Psoas muscle (tissue), 8 donors: ENCODE results near the gene SRGAP3. TPM values are rescaled to one million over a fixed set of nuclear protein-coding genes. Genes with fewer than 3 reads are reported as not detected.

Experiments used
- ATAC-seq, 4 donors: fragments of 200-7000 bp; cut with Tn5 transposase; one replicate each; pipeline ENCODE4 v1.9.1; 2020; ENCODE audit warnings: moderate library complexity in 3 of 4, mild to moderate bottlenecking in 2 of 4
- DNase-seq, 2 donors: peaks; one replicate each; pipeline ENCODE4 v3.0.0-alpha.2; 2020
- H3K27ac ChIP-seq: fragments of 200-600 bp; one replicate; pipeline ENCODE4 v1.8.0; 2022
- H3K27me3 ChIP-seq, 3 donors: fragments of 200-600 bp in 1 of 3; one replicate each; pipeline versions ENCODE4 v1.6.1 to v1.8.0; 2013 to 2022; ENCODE audit warnings: low read length in 2 of 3, mild to moderate bottlenecking in 2 of 3, moderate library complexity in 1 of 3; ENCODE audit not compliant: insufficient read depth in 3 of 3
- H3K36me3 ChIP-seq, 2 donors: fragments of 200-600 bp in 1 of 2; one replicate each; pipeline versions ENCODE4 v1.6.1 to v1.8.0; 2013 to 2022; ENCODE audit warnings: low read depth in 1 of 2, mild to moderate bottlenecking in 1 of 2, moderate library complexity in 1 of 2; ENCODE audit not compliant: insufficient read depth in 1 of 2
- H3K4me1 ChIP-seq: fragments of 200-600 bp; one replicate; pipeline ENCODE4 v1.8.0; 2022
- H3K4me3 ChIP-seq: fragments of 200-600 bp; one replicate; pipeline ENCODE4 v1.8.0; 2022; ENCODE audit warnings: mild to moderate bottlenecking
- H3K9me3 ChIP-seq: fragments of 200-600 bp; one replicate; pipeline ENCODE4 v1.8.0; 2022
- CTCF ChIP-seq: fragments of 200-600 bp; IDR thresholded peaks from one replicate; pipeline ENCODE4 v1.8.0; 2022; ENCODE audit warnings: antibody characterized with exemption
- WGBS, 3 donors: extraction: QIAGEN DNeasy Blood & Tissue Kit; methylation state at CpG; one replicate each; pipeline versions ENCODE4 v1.1.6 to v1.1.7; 2013; 5-methylcytosine and 5-hydroxymethylcytosine counted together
- intact Hi-C, 2 donors: fragments of 100-400 bp; cut with DNase I; formaldehyde crosslinking; loops; one replicate each; pipeline versions ENCODE4 v1.11.0 to v1.14.2; 2022
- polyA plus RNA-seq, 3 donors: library from polyadenylated mRNA; stranded (reverse); fragments of 200-250 nt; gene quantifications; one replicate each; pipeline ENCODE4 v1.2.3, GENCODE V29; 2013
- total RNA-seq, 4 donors: library from RNA; stranded (reverse); fragmentation: NEBNext Ultra II Directional in 2 of 4; extraction: Animal tissue kit (Norgen Biotek cat#: 25700) in 2 of 4; gene quantifications; one replicate each; pipeline versions ENCODE4 v1.2.1 to v1.2.4, GENCODE V29; 2021 to 2023
- donor health status: healthy with polysubstance abuse.
- donor health status: DM: no; HTN: no; CAD: no; lungs with moderate emphysema.
- donor health status: Bipolar disorder and iron deficiency.
- donor health status: healthy.
- donor health status: DM: yes; HTN: yes; CAD: no.
- donor health status: DM: no; HTN: no; CAD: no.
- donor health status: DM: no; HTN: no; CAD: no.
- donor health status: DM: yes; HTN: yes; CAD: no.

Gene SRGAP3
- total and polyA plus RNA-seq, 7 donors, result 0.77 to 7.6 (median 1.9) TPM

- 88 to 90% (median 89%) methylated on average over 18 of the region's 18 CpGs for WGBS, 3 donors
- no peak for ATAC-seq
Measured at GRCh38 chr3:9169956-9170850, 79.2 kb downstream of the SRGAP3 start.

GRCh38 chr3:9169326-9169725 lies 80.1 kb downstream of the SRGAP3 start:
- H3K9me3 ChIP-seq, result no peaks in the 10 kb centered on the region
- intact Hi-C loops, result no loop called here
- H3K4me1 ChIP-seq, result no peaks in the 10 kb centered on the region
- TF ChIP-seq CTCF, result no peak
- H3K36me3 ChIP-seq, result no peaks in the 10 kb centered on the region
- ATAC-seq, result no peak
- H3K27me3 ChIP-seq, result no peaks in the 10 kb centered on the region
- WGBS, 3 donors, result 94 to 100% (median 96%) methylated on average over 1 of the region's 1 CpG
- no peak overlapping the region for H3K27ac ChIP-seq
- no peak overlapping the region for H3K4me3 ChIP-seq
- no peak for DNase-seq

More at GRCh38 chr3:9169956-9170850, 79.2 kb downstream of the SRGAP3 start:
- Histone ChIP-seq H3K4me1 (no peaks in the 10 kb centered on the region), H3K27ac (no peak overlapping the region), H3K36me3 (no peaks in the 10 kb centered on the region), H3K27me3 (no peaks in the 10 kb centered on the region), H3K9me3 (no peaks in the 10 kb centered on the region), H3K4me3 (no peak overlapping the region)
- no peak for TF ChIP-seq CTCF
- no peak for DNase-seq
- intact Hi-C loops, result no loop called here

- Histone ChIP-seq H3K4me3 (no peak overlapping the region), H3K27me3 (no peaks in the 10 kb centered on the region), H3K36me3 (no peaks in the 10 kb centered on the region), H3K4me1 (no peaks in the 10 kb centered on the region), H3K27ac (no peak overlapping the region), H3K9me3 (no peaks in the 10 kb centered on the region)
- TF ChIP-seq CTCF, result no peak
- intact Hi-C loops, result no loop called here
- WGBS, 3 donors, result 65 to 72% (median 69%) methylated on average over 8 of the region's 8 CpGs
- no peak for ATAC-seq
- no peak for DNase-seq
Measured at GRCh38 chr3:9168241-9168741, 81.2 kb downstream of the SRGAP3 start.

- intact Hi-C loops, result no loop called here
- WGBS, 3 donors, result 70 to 85% (median 79%) methylated on average over 2 of the region's 2 CpGs
- Histone ChIP-seq H3K9me3 (no peaks in the 10 kb centered on the region), H3K27ac (no peak overlapping the region), H3K27me3 (no peaks in the 10 kb centered on the region), H3K4me3 (no peak overlapping the region), H3K4me1 (no peaks in the 10 kb centered on the region), H3K36me3 (no peaks in the 10 kb centered on the region)
- ATAC-seq (no peak), DNase-seq (no peak)
- TF ChIP-seq CTCF, result no peak
Measured at GRCh38 chr3:9167222-9167621, 82.2 kb downstream of the SRGAP3 start.
